ENCODE measurements around the gene CARD14.

Gene CARD14

DNA sequence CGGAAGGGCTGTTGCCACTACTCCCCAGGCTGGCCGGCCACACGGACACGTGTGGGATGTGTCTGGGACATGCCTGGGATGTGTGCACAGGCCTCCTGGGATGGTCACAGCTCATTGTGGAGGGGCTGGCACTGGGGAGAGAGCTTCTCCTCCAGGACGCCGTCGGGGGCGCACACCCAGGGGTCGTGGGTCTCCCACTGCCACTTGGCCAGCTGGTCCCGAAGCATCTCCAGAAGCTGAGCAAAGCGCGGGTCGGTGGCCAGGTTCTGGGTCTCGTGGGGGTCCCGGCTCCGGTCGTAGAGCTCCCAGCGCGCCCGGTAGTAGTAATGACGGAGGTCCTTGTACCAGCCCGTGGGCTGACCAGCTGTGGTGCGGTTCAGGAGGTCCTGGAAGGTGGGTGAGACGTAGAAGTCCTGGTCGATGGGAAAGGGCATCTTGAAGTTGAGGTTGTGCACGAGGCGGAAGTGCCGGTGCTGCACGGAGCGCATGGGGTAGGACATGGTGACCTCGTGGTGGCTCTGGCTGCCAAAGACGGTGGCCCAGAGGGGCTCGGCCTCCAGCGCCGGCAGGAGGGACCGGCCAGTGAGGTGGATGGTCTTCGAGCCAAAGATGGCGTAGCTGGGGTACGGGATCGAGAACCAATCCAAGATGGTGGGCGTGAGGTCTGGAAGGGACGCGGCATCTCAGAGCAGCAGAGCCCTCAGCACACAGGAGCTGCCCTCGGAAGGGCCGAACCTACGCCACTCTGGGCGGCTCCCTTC, 40.7 kb downstream of the CARD14 start:
- no peak for DNase-seq (ENCODE audit: low read depth in 2 of 2, low spot score in 1 of 2)

DNA sequence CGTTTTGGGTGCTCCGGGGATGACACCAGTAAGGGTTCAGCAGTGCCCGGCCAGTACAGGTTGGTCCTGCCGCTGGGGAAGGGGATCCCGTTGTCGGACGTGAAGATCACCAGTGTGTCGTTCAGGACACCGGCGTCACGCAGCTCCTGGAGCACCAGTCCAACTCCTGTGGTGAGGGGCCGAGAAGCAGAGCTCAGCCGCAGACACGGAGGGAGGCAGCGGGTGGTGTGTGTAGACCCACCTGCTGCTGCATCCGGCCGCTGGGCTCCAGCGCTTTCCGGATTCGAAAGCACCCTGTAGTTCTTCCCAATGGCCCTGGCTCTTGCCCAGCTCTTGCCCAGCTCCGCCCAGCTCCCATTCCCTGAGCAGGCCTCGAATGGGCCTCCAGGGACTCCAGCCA, 42.3 kb downstream of the CARD14 start:
- DNase-seq (ENCODE audit: low read depth in 2 of 2, low spot score in 1 of 2), result no peak

DNA sequence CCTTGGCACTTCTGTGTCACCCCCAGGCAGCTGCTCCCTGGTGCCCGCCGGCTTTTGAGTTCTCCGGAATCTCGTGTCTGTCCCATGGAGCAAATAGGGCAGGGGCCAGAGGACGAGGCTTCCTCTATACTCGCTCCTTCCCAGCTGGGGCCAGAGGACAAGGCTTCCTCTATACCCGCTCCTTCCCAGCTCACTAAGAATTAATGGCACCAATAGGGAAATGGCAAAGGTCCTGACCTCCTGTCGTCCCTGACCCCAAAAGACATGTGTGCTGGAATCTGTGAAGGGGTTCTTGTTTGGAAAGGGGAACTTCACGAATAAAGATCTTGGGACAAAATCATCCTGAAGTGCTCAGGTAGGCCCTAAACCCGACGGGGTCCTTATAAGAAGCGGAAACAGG, 42.7 kb downstream of the CARD14 start:
- DNase-seq (ENCODE audit: low read depth in 2 of 2, low spot score in 1 of 2), result no peak

DNA sequence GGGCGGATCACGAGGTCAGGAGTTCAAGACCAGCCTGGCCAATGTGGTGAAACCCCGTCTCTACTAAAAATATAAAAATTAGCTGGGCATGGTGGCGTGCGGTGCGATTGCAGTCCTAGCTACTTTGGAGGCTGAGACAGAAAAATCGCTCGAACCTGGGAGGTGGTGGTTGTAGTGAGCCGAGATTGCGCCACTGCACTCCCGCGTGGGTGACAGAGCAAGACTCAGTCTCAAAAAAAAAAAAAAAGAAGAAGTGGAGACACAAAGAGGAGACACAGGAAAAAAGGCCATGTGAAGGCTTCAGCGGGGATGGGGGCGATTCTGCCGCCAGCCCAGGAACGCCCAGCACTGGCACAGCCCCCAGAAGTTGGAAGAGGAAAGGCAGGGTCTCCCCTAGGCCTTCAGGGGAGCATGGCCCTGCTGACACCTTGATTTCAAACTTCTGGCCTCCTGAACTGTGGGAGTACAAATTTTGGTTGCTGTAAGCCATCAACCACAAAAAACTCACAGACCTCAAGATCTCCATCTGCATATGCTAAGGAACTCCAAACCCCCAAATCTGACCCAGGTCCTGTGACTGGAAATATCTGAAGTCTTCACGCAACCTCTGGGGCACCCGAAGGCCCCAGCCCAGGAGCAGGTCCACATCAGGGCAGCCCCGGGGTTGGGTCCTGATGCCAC, 43.3 kb downstream of the CARD14 start:
- no peak for DNase-seq (ENCODE audit: low read depth in 2 of 2, low spot score in 1 of 2)

DNA sequence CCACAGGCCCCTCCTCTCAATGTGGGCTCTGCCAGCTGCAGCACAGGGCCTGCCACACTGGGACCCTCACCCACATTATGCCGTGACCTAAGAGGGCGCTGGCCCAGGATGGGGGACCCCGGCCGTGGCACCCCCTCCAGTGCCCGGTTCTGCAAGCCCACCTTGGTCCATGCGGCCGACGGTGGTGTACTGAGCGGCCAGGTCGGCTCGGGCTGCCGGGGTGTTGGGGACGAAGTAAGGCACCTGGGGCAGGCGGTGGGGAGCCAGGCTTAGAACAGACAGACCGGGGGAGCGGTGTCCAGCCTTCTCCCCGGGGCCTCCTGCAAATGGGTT, 43.8 kb downstream of the CARD14 start:
- no peak for DNase-seq (ENCODE audit: low read depth in 2 of 2, low spot score in 1 of 2)

DNA sequence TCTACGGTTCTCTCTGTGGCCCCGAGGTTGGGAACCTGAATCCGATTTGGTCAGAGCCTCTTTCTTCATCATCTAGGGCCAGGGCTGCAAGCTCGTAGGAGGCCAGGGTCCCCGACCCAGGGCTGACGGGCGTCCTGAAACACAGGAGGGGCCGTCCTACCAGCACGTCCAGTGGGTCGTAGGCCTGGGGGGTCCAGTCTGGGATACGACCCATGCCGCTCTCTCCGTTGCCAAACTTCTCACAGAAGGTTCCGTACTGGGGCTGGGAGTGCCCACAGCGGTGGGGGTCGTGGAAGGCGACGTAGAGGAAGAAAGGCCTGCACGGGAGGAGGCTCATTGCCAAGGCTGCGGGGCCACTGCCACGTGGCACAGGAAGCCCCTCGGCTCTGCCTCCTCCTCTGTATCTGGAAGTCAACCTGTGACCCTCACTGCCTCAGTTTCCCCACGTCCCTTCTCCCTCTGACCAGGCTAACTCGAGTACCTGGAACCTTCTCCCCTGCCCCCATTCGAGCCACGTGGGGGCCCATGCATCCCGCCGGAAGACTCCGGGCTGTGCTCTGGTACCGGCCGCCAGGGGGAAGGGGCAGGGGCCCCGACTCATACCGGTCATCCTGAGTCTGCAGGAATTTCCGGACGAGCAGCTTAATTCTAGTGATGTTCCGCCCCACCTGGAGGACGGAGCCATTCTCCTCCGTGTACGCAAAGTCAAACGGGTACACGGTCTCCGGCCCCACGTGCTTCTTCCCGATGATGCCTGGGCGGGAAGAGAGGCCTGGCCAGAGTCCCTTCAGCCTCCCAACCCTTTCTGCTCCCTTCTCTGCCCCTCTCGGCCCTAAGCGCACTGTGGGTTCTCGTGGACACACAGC, 44.4 kb downstream of the CARD14 start:
- DNase-seq (ENCODE audit: low read depth in 2 of 2, low spot score in 1 of 2), result no peak

DNA sequence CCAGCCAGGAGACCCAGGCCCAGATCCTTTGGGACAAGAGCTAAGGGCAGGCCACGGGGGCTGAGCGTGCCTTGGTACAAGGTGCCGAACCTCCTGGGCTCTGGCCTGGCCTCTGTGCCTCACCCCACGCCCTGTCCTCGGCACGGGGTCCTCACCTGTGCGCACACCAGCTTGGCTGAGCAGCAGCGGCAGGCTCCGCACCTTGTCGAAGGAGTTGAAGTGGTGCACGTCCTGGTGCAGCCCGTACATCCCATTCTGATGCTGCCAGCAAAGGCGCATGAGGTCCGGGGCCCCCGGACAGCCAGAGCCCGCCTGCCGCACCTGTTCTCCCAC, 45.0 kb downstream of the CARD14 start:
- DNase-seq (ENCODE audit: low read depth in 2 of 2, low spot score in 1 of 2), result no peak

DNA sequence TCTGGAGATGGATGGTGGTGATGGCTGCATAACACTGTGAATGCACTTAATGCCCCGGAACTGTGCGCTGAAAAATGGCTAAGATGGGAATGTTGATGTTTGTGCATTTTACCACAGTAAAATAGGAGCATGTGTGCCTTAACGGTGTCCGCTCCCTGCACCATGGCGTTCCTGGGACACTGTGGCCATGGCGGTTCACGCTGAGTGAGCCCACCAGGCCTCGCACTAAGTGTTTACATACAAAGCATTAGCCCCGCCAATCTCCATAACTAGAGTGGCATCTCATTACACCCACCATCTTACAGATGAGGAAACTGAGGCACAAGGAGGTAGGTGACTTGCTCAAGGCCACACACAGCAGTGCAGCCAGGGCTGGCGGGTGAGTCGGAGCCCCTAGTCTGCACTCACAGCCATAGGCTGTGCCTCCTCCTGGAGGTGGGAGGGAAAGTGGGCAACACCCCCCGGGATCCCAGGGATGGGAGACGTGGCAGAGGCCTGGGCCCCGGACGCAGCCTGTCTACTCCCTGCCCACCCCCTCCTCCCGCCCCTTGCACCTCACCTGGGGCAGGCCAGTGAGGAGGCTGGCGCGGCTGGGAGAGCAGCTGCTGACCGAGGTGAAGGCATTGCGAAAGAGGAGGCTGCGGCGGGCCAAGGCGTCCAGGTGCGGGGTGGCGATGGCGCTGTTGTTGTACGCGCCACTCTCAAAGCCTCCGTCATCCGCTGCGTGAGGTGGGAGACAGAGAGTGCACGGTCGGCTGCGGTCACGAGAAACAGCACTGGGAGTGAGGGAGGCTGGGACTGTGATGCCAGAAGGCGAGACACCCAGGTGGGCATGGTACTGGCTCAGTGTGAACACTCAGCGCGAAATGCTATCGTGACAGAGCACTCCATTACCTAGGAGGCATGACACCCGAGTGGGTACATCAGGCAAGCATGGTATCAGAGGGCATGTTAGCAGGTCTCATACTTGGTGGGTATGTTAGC, 46.9 kb downstream of the CARD14 start:
- DNase-seq (ENCODE audit: low read depth in 2 of 2, low spot score in 1 of 2), result no peak

DNA sequence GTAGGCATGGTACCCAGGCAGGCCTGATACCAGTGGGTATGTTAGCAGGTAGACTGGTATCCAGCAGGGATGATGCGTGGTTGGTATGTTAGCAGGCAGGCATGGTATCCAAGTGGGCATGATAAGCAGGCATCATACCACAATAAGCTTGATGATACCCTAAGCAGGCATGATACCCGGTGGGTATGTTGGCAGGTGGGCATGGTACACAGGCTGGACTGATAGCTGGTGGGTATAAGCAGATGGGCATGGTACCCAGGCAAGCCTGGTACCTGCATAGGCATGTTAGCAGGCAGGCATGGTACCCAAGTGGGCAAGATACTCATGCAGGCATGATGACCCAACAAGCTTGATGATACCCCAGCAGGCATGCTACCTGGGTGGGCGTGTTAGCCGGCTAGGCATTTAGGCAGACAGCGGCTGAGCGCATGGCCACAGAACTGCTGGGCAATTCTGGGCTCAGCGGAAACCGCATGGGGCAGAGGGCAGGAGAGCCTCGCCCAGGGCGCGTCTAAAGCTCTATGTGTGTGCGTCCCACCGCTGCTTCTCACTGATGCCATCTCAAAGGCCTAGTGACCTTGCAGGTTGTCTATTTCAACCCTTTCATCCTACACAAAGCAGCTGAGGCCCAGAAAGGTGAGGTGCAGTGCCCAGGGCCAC, 48.0 kb downstream of the CARD14 start:
- no peak for DNase-seq (ENCODE audit: low read depth in 2 of 2, low spot score in 1 of 2)

DNA sequence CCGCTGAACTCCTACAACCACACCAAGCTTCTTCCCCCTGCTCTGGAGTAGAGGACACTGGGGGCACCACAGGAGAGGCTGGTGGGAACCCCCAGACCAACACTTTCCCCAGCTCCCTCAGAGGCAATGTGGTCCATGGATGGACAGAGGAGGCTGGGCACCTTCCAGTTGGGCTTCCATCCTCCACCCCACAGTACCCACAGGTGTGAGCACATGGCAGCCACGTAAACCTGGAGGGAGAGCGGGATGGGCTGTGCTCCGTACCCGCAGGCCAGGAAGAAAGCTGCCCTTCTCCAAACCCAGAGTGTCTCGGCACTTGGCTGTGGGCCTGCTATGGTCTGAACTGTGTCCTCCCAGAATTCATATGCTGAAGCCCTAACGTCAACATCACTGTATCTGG, 48.6 kb downstream of the CARD14 start:
- no peak for DNase-seq (ENCODE audit: low read depth in 2 of 2, low spot score in 1 of 2)

DNA sequence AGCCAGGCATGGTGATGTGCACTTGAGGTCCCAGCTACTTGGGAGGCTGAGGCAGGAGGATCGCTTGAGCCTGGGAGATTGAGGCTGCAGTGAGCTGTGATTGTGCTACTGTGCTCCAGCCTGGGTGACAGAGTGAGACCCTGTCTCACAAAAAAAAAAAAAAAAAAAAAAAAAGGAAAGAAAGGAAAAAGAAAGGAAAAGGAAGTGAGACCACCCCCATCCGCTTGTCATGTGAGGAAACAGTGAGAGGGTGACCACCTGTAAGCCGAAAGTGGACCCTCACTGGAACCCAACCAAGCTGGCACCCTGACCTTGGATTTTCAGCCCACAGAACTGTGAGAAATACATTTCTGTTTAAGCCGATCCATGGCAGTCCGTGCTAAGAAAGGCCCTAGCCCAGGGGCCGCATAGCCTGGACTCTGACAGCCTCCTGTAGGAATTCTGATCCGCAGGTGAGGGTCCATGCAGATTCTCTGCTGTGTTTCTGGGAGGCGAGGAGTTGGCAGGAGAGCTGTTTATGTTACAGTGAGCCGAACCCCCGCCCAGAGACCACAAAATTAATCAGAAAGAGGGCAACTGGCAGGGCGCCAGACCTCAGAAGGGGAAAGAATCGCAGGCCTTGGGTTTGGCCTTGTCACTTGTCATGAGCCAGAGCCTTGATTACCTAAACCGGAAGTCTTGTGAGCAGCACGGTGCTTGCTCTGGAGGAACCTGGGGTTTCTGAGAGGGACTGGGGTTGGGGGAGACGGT, 49.4 kb downstream of the CARD14 start:
- peak; percentile 90 to 92 for DNase-seq (ENCODE audit: low read depth in 2 of 2, low spot score in 1 of 2)

DNA sequence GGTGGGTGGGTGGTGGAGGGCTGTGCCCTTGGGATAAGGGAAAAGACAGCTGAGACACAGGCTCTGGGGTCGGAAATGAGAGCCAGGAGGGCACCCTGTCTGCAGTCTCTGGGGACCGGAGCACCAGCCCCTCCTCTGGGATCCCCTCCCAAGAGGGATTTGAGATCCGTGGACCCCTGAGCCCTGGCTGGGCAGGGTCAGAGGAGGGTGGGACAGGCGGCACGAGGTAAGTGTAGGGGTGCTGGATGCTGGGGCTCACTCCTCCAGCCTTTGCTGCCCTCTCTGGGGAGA, 49.9 kb downstream of the CARD14 start:
- no peak for DNase-seq (ENCODE audit: low read depth in 2 of 2, low spot score in 1 of 2)

DNA sequence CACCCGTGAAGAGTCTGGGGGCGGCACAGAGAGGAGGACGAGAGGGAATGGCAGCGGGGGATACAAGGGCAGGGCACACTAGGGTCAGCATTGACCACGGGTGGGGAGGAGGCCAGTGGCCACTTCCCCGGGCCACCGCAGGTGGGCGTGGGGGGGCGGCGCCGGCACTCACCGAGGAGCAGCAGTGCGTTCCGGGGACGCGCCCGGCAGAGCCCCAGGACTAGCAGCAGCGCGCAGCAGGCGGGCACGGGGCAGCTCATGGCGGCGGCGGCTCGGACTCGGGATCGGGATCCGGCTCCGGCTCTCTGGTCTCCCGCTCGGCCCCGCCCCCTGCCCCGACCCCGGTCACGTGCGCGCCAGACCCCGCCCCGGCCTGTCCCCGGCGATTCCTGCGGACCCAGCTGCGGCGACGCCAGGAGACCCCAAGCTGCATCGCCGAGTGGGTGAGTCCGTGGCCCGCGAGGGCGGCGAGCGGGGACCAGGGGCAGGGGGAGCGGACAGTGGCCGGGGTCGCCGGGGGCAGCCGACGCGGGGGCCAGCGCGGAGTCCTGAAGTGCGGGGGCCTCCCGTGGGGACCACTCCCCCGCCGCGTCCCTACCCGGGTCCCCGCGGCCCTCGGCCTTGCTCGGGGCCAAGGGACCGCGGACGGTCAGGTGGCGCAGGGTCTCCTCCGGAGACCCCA, 50.4 kb downstream of the CARD14 start, which contains the start of the genes SGSH and SLC26A11:
Gene SGSH, minus strand, starts transcription at position 280 of the 682 bp plus-strand sequence. Its CDS starts 20 bp downstream, at position 260.
Gene SLC26A11, plus strand, starts transcription at position 374 of the 682 bp plus-strand sequence. CDS start 1,134 bp downstream, outside the sequence.
- DNase-seq (ENCODE audit: low read depth in 2 of 2, low spot score in 1 of 2), result peak; percentile 10 to 22

DNA sequence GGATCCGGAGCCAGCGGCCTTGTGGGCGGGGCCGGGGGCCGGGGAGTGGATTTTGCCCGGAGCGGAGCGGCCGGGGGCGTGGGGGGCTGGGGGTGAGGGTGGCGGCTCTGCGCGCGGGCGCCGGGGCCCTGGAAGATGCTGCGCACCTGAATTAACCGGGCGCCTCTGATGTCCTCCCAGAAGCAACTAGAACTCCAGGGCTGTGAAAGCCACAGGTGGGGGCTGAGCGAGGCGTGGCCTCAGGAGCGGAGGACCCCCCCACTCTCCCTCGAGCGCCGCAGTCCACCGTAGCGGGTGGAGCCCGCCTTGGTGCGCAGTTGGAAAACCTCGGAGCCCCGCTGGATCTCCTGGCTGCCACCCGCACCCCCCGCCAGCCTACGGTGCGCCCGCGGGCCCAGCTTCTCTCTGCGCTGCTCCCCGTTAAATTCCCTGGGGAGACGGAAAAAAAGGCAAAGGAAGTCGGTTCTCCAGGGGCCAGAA, 50.9 kb downstream of the CARD14 start:
- no peak for DNase-seq (ENCODE audit: low read depth in 2 of 2, low spot score in 1 of 2)

DNA sequence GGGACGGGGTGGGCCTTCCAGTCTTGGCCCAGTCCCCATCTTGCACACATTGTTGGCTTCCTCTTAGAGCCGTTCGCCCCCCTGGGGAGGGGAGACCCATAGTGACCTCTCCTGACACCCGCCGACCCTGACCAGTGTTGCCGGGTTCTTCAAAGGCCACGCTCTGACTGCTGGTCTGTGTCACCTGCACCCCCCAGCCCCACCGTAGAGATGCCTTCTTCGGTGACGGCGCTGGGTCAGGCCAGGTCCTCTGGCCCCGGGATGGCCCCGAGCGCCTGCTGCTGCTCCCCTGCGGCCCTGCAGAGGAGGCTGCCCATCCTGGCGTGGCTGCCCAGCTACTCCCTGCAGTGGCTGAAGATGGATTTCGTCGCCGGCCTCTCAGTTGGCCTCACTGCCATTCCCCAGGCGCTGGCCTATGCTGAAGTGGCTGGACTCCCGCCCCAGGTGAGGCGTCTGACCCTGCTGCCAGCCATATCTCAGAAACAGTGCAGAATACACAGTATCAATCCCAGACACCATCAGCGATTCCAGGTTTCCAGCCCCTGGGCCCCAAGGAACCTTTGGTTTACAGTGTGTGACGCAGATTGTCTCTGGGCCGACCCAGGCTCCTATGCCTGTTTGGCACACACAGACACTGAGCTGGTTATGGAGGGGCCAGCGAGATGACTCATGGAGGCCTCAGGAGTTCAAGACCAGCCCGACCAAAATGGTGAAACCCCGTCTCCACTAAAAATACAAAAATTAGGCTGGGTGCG, 51.7 kb downstream of the CARD14 start:
- no peak for DNase-seq (ENCODE audit: low read depth in 2 of 2, low spot score in 1 of 2)

DNA sequence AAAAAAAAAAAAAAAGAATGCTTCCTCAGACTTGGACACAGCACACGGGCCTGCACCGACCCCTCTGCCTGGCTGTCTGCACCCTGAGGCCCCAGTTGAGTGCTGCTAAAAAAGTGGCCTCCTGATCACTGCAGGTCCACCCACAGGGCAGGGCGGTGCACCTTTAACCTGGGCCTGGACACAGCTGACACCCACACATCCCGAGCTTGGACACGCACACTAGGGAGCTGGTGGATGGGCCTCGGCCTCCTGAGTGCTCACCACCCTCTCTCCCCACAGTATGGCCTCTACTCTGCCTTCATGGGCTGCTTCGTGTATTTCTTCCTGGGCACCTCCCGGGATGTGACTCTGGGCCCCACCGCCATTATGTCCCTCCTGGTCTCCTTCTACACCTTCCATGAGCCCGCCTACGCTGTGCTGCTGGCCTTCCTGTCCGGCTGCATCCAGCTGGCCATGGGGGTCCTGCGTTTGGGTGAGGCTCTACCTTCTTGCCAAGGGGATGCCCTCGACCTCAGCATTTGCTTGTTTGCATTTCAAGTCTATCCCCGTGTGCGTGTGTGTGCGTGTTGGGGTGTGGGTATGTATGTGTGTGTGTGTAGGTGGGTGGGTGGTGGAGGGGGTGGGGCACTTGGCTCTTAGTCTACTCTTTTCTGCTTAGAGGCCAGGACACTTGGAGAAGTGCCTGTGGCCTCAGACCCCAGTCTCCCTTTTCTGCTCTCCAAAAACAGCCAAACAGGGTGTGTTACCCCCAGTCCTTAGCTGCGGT, 52.7 kb downstream of the CARD14 start:
- DNase-seq (ENCODE audit: low read depth in 2 of 2, low spot score in 1 of 2), result no peak

DNA sequence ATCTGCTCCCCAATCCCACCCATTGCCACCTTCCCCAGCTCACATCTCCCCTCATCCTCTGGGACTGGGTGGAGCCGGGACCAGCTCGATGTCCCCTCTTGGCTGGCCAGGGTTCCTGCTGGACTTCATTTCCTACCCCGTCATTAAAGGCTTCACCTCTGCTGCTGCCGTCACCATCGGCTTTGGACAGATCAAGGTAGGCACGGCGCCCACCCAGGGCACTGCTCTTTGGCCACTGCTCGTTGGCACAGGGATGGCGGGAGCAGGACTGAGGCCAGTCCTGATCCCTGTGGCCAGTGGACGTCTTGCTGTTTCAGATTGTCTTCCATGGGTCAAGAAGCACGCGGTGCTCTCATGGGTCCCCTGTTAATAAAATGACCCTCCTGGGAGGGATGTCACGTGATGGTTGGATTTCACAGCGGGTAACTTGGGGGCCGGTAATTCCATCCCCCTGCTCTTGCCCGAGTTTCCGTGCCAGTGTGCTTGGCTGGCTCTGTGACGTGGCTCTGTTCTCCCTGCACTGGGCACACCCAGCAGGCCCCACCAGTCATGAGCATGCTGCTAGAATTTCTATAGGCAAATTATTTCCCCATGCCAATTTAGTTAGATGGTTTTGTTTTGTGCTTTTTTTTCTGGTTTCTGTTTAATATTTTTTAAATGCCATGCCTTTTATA, 53.4 kb downstream of the CARD14 start:
- no peak for DNase-seq (ENCODE audit: low read depth in 2 of 2, low spot score in 1 of 2)

Data from stimulated activated CD8-positive, alpha-beta memory T cell treated with anti-CD3 and anti-CD28 coated beads, Interleukin-4, amount 100 ng/mL, for 4 hours (primary cell).